Nephron progenitor cell (in vitro differentiated cells): Measurements from ENCODE around the gene FANK1.

Experiments used
- DNase-seq: peaks from one replicate; pipeline ENCODE4 v3.0.0; 2021
- H3K27ac Mint-ChIP-seq: 2 replicates; pipeline ENCODE4 v1.8.0; 2021; ENCODE audit warnings: mild to moderate bottlenecking, moderate library complexity, mixed read lengths
- H3K27me3 Mint-ChIP-seq: 2 replicates; pipeline ENCODE4 v1.8.0; 2021; ENCODE audit warnings: mild to moderate bottlenecking, low read depth, mixed read lengths; ENCODE audit not compliant: poor library complexity
- H3K36me3 Mint-ChIP-seq: 2 replicates; pipeline ENCODE4 v1.8.0; 2021; ENCODE audit warnings: low read depth, mixed read lengths
- H3K4me1 Mint-ChIP-seq: 2 replicates; pipeline ENCODE4 v1.8.0; 2021; ENCODE audit warnings: mixed read lengths
- H3K4me3 Mint-ChIP-seq: 2 replicates; pipeline ENCODE4 v1.8.0; 2021; ENCODE audit warnings: mild to moderate bottlenecking, moderate library complexity, mixed read lengths
- H3K9me3 Mint-ChIP-seq: 2 replicates; pipeline ENCODE4 v1.8.0; 2021; ENCODE audit warnings: mild to moderate bottlenecking, moderate library complexity, mixed read lengths
- CTCF ChIP-seq: fragments of 200-600 bp; sonication (generic); IDR thresholded peaks from 2 replicates; pipeline ENCODE4 v1.5.0; 2021; ENCODE audit warnings: antibody characterized with exemption

The FANK1 gene

DNA sequence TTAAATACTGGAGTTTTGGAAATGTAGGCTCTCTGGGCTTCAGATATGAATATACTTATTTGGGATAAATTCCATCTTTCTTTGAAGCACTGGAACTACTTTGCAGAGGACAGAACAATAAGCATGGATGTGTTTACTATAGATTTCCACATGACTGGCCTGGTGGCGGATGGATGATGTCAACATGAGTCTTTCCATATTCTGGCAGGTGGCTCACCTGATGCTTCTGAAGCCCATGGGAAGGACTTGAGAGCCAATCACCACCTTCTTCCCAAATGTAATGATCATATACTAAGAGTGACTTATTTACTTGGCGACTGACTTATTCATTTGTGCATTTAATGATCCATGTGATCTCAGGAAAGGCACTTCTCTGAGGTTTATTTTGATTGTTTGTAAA lies 110.5 kb downstream of the FANK1 start:
- TF ChIP-seq CTCF, result no peak
- DNase-seq, result no peak
- peaks cover 12% of the 10 kb centered on the region for H3K9me3 Mint-ChIP-seq
- peaks cover 29% of the 10 kb centered on the region for H3K4me1 Mint-ChIP-seq
- no peak overlapping the region for H3K27ac Mint-ChIP-seq
- H3K4me3 Mint-ChIP-seq, result no peak overlapping the region
- peaks cover 12% of the 10 kb centered on the region for H3K36me3 Mint-ChIP-seq
- no peaks in the 10 kb centered on the region for H3K27me3 Mint-ChIP-seq

DNA sequence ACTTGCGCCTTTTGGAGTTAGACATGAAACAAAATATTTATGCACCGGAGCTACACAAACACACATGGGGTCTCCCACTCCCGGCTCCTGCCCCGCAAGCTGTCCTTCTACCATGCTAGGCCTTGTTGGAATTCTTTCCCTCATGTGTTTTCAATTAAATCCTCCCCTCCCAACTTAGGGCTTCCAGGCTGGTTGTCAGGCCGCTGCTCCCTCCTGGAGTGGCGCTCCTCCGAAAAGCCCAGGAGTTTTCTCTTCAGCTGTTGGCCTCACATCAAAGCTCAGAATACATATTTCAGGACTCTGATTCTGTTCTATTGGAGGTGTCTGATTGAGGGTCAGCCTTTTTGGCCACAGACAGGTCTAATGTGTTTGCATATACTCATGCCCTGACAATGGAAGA lies 113.3 kb downstream of the FANK1 start:
- peaks cover 52% of the 10 kb centered on the region for H3K4me1 Mint-ChIP-seq
- H3K4me3 Mint-ChIP-seq, result no peak overlapping the region
- no peaks in the 10 kb centered on the region for H3K27me3 Mint-ChIP-seq
- peaks cover 16% of the 10 kb centered on the region for H3K9me3 Mint-ChIP-seq
- H3K36me3 Mint-ChIP-seq, result peaks cover 16% of the 10 kb centered on the region
- no peak for DNase-seq
- no peak for TF ChIP-seq CTCF
- H3K27ac Mint-ChIP-seq, result peak overlapping the region; percentile 99

DNA sequence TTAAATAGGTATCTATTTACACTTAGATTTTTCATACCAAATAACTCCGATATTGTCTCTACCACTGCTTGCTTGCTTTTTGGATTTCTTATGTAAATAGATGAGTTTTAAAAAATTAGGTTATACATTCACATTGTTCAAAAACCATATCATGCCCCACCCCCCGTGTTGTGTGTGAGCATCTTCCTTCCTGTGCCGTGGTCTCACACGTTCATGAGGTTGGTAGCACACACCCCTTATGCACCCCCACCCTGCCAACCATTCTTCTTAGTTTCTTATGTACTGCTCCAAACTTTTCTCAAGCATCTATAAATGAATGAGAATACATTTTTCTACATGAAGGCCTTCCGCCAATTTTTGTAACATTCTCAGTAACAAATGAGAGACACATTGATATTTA lies 115.6 kb downstream of the FANK1 start:
- Mint-ChIP-seq H3K4me3 (no peak overlapping the region), H3K27ac (no peak overlapping the region), H3K4me1 (peaks cover 52% of the 10 kb centered on the region), H3K27me3 (no peaks in the 10 kb centered on the region), H3K9me3 (peaks cover 16% of the 10 kb centered on the region), H3K36me3 (peaks cover 16% of the 10 kb centered on the region)
- DNase-seq, result no peak
- no peak for TF ChIP-seq CTCF

DNA sequence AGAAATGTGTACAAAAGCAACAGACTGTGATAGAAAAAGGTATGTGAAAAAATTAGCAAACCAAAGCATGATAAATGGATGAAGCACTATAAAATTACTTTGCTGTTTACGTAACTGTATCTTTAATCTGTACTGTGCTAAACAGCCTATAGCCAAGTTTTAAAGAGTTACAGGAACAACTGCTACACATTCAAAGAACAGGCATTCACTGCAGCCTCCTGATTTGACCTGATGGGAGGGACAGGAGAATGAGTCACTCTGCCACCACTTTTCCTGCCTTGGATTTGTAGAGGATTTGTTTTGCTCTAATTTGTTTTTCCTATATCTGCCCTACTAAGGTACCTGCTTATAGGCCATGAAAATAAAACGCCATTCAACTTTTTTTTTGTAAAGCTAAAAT lies 116.1 kb downstream of the FANK1 start:
- no peak for DNase-seq
- peaks cover 16% of the 10 kb centered on the region for H3K36me3 Mint-ChIP-seq
- no peak overlapping the region for H3K4me3 Mint-ChIP-seq
- TF ChIP-seq CTCF, result no peak
- H3K27me3 Mint-ChIP-seq, result no peaks in the 10 kb centered on the region
- no peak overlapping the region for H3K27ac Mint-ChIP-seq
- H3K9me3 Mint-ChIP-seq, result peaks cover 16% of the 10 kb centered on the region
- peaks cover 52% of the 10 kb centered on the region for H3K4me1 Mint-ChIP-seq

GRCh38 chr10:126013489-126014281 lies 117.3 kb downstream of the FANK1 start:
- Mint-ChIP-seq H3K4me1 (peaks cover 40% of the 10 kb centered on the region), H3K27me3 (no peaks in the 10 kb centered on the region)

More at GRCh38 chr10:126013489-126014281, 117.3 kb downstream of the FANK1 start:
- TF ChIP-seq CTCF, result no peak
- Mint-ChIP-seq H3K27ac (no peak overlapping the region), H3K9me3 (peaks cover 16% of the 10 kb centered on the region), H3K4me3 (peak overlapping the region; percentile 10), H3K36me3 (peaks cover 16% of the 10 kb centered on the region)
- no peak for DNase-seq
